GM18907 (cell line): ENCODE measurements around the gene VOPP1.
"Not testable (repeated sequence)": the region's sequence is repeated elsewhere in the genome, so short reads cannot be mapped to it uniquely, and the experiment has no call there.

Source experiments
- ATAC-seq: cut with Tn5 transposase; IDR thresholded peaks from one replicate; pipeline ENCODE4 v1.9.1; 2021; ENCODE audit warnings: mild to moderate bottlenecking, moderate library complexity; ENCODE audit not compliant: unreplicated experiment

Gene VOPP1, protein sequence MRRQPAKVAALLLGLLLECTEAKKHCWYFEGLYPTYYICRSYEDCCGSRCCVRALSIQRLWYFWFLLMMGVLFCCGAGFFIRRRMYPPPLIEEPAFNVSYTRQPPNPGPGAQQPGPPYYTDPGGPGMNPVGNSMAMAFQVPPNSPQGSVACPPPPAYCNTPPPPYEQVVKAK

DNA sequence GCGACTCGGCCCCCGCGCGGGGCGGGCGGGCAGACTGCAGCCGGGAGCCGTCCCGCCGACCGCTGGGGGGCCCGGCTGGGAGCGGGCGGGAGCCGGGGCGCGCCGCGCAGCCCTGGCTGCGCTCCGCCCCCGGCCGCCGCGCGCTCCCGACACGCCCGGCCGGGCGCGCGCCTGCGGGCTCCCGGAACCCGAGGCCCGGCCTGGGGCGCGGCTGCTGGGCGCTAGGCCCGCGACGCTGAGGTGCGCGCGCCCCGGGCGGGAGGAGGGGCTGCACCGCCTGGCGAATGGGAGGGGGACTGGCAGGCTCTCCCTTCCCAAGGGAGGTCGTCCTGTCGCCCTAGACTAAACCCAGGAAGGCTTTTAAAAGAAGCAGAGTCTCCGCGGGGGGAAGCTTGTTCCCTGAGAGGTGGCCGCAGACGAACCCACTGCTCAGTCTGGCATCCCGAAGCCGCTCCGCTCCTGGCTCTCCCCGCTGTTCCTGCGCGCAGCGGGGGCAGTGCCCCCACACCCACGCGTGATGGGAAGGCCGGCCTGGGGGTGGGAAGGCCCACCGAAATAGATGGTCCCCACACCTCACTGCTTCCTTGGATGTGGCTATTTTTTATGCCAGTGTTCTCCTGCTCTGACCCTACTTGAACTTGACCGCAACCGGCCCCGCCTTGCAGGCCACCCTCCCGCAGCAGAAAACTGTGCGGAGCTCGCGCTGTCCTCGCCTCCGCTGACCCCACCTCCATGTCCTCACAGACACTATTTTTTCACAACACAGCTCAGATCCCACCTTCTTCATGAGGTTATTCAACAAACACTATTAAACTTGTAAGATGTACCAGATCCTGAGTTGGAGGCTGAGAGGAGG lies at the start of gene VOPP1:
TSS of gene VOPP1 (minus strand) at position 125 of the 856 bp plus-strand sequence. CDS start 178 bp downstream, outside the sequence.
- ATAC-seq, result peak; percentile 53

DNA sequence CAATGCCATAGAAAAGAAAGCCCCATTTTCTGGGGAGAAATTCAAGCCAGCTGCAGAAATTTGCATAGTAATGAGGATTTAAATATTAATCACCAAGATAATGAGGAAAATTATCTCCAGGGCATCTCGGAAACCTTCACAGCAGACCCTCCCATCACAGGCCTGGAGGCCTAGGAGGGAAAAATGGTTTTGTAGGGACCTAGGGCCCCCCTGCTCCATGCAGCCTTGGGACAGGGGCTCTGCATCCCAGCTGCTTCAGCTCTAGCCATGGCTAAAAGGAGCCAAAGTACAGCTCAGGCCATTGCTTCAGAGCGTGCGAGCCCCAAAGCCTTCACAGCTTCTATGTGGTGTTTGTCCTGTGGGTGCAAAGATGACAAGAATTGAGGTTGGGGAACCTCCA lies 46.6 kb upstream of the VOPP1 start:
- no peak for ATAC-seq

DNA sequence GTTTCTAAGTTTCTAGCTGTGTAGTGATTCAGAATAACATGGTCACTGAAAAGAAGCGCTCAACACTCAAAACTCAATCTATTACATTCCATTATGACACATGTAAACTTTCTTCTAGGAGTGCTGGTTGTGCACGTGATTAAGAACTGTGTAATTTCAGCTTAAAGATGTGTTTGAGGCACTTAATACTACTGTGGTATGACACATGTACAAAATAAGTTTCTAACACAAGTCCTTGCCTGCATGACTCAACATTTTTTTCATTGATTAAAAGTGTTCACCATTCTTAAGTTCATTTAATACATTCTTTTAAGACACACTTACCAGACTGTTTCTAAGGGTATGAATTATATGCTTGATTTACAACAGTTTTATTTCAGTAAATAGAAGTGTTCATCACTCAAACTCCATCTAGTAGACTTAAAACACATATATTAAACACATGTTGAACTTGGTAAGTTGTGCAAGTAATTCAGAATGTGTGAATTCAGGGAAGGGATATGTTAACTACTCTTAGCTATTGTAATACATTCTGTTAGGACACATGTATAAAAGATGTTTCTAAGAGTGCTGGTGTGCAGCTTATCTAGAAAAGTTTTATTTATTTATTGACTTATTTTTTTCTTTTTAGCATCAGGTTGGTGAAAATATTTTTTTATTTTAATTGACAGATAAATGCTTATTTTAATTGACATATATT lies 42.2 kb upstream of the VOPP1 start:
- ATAC-seq, result not testable (repeated sequence)

DNA sequence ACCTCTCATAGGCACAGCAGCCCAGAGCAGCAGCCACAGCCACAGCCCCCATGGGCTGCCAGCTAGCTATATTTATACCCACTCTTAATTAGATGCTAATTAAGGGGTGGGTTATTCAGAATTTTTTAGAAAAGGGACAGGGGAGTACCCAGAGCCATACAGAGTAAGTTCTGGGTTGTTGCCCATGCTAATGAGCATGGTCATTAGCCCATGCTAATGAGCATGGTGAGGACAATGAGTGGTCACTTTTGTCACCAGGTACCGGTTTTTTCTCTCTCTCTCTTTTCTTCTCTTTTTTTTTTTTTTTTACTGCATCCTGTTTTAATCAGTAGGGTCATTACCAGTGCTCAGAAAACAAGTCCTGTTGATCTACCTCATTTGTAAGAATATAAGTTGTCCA lies 37.4 kb upstream of the VOPP1 start:
- ATAC-seq, result not testable (repeated sequence)

DNA sequence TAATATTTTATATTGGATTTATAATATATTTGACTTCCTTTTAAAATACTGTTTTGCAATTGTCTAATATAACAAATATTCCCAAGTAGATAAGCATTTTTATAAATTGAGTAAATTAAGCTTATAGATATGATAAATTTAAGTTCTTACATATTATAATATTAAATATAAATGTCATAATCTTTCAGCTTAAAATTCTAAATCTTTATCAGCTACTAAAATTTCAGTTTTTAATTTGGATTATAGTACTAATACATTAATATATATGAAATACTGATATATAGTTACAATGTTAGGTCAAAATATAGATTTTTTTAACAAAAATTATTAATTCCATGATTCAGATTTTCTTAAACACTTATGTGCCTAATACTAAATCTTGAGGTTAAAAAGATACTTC lies 33.4 kb upstream of the VOPP1 start:
- ATAC-seq, result not testable (repeated sequence)

DNA sequence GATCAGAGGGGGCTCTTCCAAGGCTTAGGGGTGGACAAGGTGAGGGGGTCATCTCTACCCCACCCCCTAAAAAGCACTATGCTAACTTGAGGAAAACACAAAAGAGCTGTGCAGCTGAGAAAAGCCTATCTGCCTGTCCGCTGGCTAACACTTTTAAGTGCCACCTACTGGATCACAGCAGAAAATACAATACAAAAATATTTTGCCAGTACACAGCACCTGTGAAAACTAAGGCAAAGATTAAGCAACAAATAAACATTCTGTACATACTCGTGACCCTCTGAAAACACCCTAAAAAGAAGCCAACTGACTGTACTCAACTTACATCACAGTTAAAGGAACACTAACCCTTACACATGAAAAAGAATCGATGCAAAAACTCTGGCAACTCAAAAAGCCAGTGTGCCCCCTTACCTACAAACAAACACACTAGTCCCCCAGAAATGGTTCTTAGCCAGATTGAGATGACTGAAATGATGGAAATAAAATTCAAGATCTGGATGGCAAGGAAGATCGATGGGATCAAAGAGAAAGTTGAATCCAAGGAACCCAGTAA lies 25.7 kb upstream of the VOPP1 start:
- ATAC-seq, result peak; percentile 77

DNA sequence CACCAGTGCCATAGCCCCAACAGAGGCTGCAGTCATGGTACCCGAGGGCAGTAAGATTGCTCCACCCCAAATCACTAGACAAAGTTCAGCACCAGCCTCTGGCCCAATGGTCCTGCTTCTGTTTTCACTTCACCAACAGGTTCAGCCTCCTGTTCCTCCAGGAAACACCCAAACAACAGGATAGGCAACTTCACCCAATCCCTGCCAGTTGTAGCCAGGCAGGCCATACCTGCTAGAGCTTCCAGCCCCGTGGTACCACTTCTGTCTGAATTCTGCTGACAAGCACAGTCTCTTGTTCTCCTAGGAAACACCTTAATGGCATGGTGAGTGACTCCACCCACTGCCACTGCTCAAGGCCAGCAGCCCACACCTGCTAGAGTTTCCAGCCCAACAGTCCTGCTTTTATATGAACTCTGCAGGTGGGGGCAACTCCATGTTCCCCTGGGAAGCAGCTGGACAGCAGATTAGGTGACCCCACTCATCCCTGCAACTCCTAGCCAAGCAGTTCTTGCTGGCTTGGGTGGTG lies 25.0 kb upstream of the VOPP1 start:
- ATAC-seq, result not testable (repeated sequence)

DNA sequence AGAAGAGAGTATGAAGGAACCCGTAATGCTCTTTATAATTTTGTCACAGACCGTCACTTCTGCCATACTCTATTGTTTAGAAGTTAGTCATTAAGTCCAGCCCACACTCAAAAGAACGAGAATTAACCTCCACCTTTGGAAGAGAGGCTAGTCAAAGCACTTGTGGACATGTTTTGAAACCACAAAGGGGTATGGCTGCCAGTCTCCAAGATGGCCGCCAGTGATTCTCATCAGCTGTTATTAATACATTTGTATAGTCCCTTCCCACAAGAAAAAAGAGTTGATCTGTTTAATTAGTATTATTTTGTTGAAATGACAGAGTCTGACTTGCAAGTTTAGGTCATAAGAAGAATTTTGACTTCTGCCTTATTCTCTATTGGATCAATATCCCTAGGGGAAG lies 23.2 kb upstream of the VOPP1 start:
- ATAC-seq, result no peak

DNA sequence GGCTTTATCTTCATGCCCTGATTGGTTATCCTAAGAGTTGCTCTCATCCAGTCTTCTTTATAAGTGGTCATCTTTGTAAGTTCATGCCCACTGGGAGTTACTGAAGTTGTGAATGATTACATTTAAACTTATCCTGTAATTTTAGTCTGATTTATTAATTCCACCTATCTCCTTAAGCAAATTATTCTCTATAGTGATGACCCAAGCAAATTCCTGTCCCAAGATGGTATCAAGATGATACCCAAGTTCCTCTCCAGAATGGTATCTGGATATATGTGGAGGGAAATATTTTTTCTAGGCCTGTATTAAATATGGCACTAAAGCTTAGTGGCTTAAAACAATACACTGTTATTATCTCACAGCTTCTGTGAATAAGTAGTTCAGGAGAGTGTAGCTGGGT lies 22.6 kb upstream of the VOPP1 start:
- ATAC-seq, result no peak

DNA sequence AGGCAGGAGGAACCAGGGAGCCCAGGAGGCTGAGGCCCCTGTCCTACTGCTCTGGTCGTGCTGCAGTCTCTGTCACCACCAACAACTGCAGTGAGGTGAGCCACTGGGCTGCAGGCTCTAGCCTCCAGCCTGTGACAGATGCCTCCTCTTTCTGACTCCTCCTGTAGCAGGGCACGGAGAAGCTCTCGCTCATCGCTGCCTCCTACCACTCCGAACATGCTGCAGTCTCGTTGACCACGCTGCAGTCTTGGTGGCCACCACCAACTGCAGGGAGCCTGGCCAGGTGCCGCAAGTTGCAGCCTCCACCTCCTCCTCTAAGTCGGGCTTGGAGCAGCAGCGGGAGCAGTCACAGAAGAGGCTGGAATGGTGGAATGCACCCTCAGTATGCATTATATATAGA lies 22.1 kb upstream of the VOPP1 start:
- no peak for ATAC-seq

DNA sequence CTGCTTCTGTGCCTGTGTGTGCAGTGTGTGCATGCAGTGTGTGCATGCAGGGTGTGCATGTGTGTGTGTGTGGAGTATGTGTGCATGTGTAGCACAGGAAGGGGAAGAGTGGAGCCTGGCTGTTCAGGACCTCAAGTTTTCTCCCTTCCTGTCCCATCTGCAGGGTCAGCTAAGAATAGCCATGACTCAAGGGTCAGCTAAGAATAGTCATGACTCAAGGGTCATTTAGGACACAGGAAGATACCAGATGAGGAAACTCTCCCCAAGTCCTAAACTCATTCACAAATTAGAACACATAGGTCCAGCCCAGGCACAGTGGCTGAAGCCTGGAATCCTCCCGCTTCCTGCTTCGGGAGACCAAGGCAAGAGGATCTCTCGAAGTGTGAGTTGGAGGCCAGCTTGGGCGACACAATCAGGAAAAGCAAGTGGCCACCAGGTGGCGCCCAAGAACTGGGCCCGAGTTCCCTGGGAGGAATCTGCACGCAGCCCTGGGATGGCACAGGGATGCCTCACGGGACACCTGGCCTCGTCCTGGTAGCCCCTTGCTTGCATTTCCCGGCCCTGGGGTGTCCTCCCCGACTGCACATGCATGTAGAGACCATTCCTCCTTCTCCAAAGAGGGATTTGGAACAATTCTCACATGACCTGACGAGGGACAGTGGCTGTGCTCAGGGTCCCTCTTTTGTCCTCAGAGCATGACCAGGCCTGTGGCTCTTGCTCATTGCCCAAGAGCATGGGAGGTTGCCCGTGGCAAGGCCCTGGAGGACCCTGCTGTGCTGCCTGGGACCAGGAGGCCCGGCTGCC lies 21.4 kb upstream of the VOPP1 start:
- ATAC-seq, result peak; percentile 64

DNA sequence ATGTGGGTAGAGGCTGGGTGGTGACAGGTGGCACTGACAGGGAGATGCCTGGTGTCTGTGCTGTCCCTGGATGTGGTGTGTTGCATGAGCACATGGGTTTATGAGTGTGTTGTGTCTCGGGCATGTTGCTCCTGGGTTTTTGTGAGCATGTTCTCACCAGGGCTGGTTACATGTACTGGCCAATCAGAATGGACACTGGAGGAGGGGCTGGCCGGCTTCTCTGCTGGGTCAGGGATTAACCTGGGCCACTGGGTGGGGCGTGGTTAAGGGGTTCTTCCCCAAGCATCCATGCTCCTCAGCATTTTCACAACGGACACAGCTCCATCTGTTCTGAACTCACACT lies 20.8 kb upstream of the VOPP1 start:
- ATAC-seq, result no peak

DNA sequence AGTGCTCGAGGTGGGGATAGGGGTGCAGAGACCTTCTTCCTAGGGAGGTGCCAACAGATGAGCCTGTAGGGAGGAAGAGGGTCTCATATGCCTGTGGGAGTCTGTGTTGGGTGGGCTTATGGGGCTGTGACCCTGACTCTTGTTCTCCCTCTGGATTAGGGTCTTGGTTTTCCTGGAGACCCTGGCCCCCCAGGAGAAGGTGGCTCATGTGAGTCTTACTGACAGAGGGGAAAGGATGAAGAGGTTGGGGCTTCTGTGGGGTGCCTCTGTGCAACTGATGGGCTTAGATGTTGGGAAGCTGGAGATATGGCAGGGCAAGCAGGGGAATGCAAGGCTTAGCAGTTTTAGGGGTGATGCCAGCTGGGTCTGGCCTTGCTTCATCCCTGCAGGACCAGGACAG lies 20.2 kb upstream of the VOPP1 start:
- no peak for ATAC-seq

DNA sequence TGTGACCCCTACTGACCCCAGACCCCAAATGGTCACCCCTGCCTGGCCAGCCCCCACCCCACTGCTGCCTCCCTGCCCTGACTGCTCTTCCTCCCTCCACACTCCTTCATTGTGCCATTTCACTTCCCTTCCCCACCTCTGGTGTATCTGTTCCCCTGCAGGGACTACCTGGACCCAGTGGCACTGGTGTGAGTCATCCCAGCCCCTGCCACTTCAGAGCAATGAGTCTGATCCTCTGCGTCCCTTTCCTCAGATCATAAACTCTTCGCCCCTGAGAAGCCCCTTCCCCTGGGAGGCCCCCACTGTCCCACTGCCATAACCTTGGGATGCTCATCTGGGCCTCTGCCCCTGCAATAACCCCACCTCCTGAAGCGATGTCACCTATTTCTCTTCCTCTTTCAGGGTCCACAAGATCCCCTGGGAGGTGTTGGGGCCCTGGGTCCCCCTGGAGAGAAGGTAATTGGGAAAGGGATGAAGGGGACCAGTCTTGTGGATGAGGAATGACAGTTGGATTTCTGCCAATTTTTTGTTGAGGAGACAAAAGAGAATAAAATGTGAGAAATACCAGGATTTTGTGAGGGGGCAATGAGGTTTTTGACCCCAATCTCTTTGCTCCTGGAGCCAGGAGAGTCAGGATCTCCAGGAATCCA lies 19.1 kb upstream of the VOPP1 start:
- ATAC-seq, result no peak

DNA sequence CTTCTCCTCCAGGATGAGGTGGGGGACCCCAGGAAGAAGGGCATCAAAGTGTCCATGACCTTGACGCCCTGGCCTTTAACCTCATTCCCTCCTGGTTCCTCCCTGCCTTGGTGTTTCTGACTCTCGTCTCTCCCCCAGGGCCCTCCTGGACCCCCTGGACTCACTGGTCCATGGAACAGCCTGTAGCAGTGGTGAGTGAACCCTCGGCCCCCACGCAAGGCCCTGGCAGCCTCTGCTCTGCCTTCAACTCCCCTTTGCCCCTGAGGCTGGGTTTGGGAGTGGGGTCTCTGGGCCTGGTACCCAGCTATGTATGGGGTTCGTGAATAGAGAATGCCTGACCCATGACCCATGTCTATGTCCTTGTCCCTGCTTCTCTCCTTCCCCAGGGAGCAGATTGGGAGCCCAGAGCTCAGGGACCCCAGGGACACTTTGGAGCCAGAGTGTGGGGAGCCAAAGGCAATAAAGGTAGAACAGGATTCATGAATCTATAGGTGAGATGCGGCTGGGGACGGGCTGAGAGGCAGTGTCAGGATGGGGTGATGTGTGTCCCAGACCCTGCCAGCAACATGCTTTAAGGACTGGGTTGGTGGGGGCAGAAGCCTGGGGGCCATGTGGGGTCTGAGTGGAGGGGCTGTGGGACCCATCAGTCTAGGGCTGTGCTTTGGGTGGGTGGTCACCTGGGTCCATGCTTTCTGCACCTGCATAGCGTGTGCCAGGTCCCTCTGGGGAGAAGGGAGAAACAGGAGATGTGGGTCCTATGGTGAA lies 18.4 kb upstream of the VOPP1 start:
- no peak for ATAC-seq

DNA sequence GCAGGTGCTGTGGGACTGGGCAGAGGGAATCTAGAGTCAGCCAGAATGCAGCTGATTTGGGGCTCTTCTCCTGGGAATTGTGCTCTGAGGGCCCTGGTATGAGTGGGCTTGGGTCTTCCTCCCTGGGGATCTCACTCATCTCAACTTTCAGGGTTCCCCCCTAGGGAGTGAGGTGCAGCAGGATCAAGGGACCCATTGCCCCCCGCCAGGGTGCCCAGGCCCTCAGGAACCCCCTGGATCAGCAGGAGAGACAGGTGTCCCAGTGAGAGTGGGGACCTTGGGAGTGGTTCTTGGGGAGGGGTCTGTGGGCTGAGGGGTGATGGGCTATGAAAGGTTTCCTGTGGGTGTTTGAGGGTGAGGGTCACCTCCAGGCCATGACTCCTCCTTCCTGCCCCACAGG lies 17.6 kb upstream of the VOPP1 start:
- ATAC-seq, result no peak

DNA sequence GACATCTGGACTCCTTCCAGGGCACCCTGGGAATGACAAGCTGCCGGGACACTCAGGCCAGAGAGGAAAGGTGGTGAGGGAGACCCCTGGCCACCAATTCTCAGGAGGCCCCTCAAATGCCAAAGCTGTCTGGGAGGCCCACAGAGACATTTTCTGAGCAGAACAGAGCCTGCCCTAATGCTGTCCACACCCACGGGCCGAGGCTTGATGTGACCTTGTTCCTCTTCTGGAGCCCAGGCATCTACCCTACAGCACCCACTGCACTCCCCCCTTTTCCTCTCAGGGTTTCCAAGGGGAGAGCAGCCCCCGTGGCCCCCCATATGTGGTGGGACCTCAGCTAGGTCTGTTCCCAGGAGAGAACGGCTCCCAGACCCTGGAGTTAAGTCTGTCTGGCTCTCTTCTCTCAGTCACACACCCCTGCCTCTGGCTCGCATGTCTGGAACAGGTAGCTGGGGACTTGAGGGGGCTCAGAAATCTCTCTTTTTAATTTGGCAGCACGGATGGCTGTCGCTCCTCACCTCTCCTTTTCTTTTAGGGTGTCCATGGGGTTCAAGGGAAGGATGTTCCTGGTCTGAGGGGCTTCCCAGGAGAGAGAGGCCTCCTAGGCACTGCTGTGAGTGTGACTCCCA lies 16.8 kb upstream of the VOPP1 start:
- ATAC-seq, result no peak

DNA sequence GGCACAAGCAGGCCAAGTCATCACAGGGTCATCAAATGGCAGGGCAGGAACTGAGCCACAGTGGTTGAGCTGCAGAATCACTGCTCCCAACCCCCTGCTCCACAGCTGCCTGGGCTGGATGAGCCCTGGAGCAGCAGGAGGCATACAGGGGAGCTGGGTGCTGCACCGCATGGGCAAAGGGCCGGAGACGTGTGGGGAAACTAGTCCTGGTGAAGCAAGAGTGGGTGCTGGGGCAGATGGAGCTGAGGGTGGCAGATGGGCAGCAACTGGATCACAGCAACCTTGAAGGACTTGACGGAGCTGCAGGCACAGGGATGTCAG lies 16.0 kb upstream of the VOPP1 start:
- no peak for ATAC-seq
